HG03342 (cell line): Measurements from ENCODE around the gene HTR1D.

ENCODE experiments used
- ATAC-seq: cut with Tn5 transposase; IDR thresholded peaks from one replicate; pipeline ENCODE4 v1.9.1; 2021; ENCODE audit warnings: mild to moderate bottlenecking, moderate library complexity; ENCODE audit not compliant: unreplicated experiment

The HTR1D gene

GRCh38 chr1:23187637-23188036, 29.7 kb downstream of the HTR1D start:
- no peak for ATAC-seq

GRCh38 chr1:23185381-23185780, 31.9 kb downstream of the HTR1D start:
- ATAC-seq = no peak

- no peak for ATAC-seq
Observed at GRCh38 chr1:23184212-23184934, 32.9 kb downstream of the HTR1D start.

- ATAC-seq = no peak
Observed at GRCh38 chr1:23179862-23180261, 37.4 kb downstream of the HTR1D start.

GRCh38 chr1:23178950-23179349, 38.4 kb downstream of the HTR1D start:
- no peak for ATAC-seq

- ATAC-seq = no peak
Observed at GRCh38 chr1:23178414-23178813, 38.9 kb downstream of the HTR1D start.

- peak; percentile 76 for ATAC-seq
Observed at GRCh38 chr1:23177438-23178380, 39.6 kb downstream of the HTR1D start.

GRCh38 chr1:23177031-23177430, 40.3 kb downstream of the HTR1D start:
- ATAC-seq = no peak

- ATAC-seq = no peak
Observed at GRCh38 chr1:23174426-23175110, 42.7 kb downstream of the HTR1D start.

- ATAC-seq = no peak
Observed at GRCh38 chr1:23171181-23171755, 46.0 kb downstream of the HTR1D start.

- ATAC-seq = no peak
Observed at GRCh38 chr1:23169727-23170335, 47.5 kb downstream of the HTR1D start.

GRCh38 chr1:23169195-23169575, 48.1 kb downstream of the HTR1D start:
- no peak for ATAC-seq

- peak; percentile 64 for ATAC-seq
Observed at GRCh38 chr1:23168445-23169194, 48.7 kb downstream of the HTR1D start, which contains the start of gene LUZP1. Gene LUZP1, minus strand, starts transcription at chr1:23168856.

GRCh38 chr1:23168079-23168444, 49.2 kb downstream of the HTR1D start:
- ATAC-seq = no peak

- no peak for ATAC-seq
Observed at GRCh38 chr1:23167353-23168078, 49.8 kb downstream of the HTR1D start.

GRCh38 chr1:23166854-23167253, 50.4 kb downstream of the HTR1D start:
- ATAC-seq = no peak

GRCh38 chr1:23163395-23163794, 53.9 kb downstream of the HTR1D start:
- no peak for ATAC-seq

- ATAC-seq = no peak
Observed at GRCh38 chr1:23159963-23160877, 57.1 kb downstream of the HTR1D start.
